22Rv1 (cell line): ENCODE data around the gene CCL4.
"Not testable (repeated sequence)": the region's sequence is repeated elsewhere in the genome, so short reads cannot be mapped to it uniquely, and the experiment has no call there.

Source experiments
- CTCF ChIP-seq: fragments of 450-650 bp; IDR thresholded peaks from 2 replicates; pipeline ENCODE4 v1.5.1; 2017; ENCODE audit warnings: mild to moderate bottlenecking
- ZFX ChIP-seq: fragments of 450-650 bp; IDR thresholded peaks from 2 replicates; pipeline ENCODE4 v1.6.1; 2017; ENCODE audit warnings: antibody characterized with exemption, borderline replicate concordance

- TF ChIP-seq CTCF, ZFX: not testable (repeated sequence)
Observed at GRCh38 chr17:36087471-36087870, 16.2 kb upstream of the CCL4 start.
